HL-60 (cell line): ENCODE measurements around the gene UTP4.
A peak's percentile ranks its signal among the peaks of the same experiment; 100 is the strongest.

ENCODE experiments used
- DNase-seq, 2 experiments: peaks; one replicate each; pipeline ENCODE4 v3.0.0-alpha.2; 2010 to 2020; ENCODE audit warnings: low read depth in 1 of 2, low spot score in 1 of 2
- H3K27ac ChIP-seq: fragments of 250-450 bp; sonication (Bioruptor Pico); replicated peaks from 2 replicates; pipeline ENCODE4 v1.5.1; 2020; ENCODE audit warnings: mild to moderate bottlenecking, moderate library complexity
- H3K27me3 ChIP-seq: fragments of 250-450 bp; sonication (Bioruptor Pico); 2 replicates; pipeline ENCODE4 v1.5.1; 2021; ENCODE audit warnings: mild to moderate bottlenecking, moderate library complexity; ENCODE audit not compliant: insufficient read depth, poor library complexity, severe bottlenecking
- H3K4me3 ChIP-seq: replicated peaks from 2 replicates; pipeline ENCODE4 v1.5.1; 2011; ENCODE audit warnings: mild to moderate bottlenecking, control low read depth, low read length; ENCODE audit not compliant: insufficient read depth
- CTCF ChIP-seq: IDR thresholded peaks from one replicate; pipeline ENCODE4 v1.5.1; 2011; ENCODE audit warnings: low read length, control low read depth, inconsistent platforms; ENCODE audit not compliant: insufficient read depth
- GABPA ChIP-seq: IDR thresholded peaks from 2 replicates; pipeline ENCODE4 v1.6.1; 2012; ENCODE audit warnings: low read depth
- POLR2AphosphoS5 ChIP-seq: IDR thresholded peaks from 2 replicates; pipeline ENCODE4 v1.6.1; 2012; ENCODE audit warnings: low read depth
- REST ChIP-seq: IDR thresholded peaks from 2 replicates; pipeline ENCODE4 v1.6.1; 2012; ENCODE audit warnings: low read depth; ENCODE audit not compliant: insufficient replicate concordance
- SPI1 ChIP-seq: IDR thresholded peaks from 2 replicates; pipeline ENCODE4 v1.6.1; 2012; ENCODE audit warnings: low read depth, mild to moderate bottlenecking, borderline replicate concordance

The UTP4 gene

GRCh38 chr16:69111216-69111875 lies 21.1 kb upstream of the UTP4 start:
- DNase-seq = no peak
- Histone ChIP-seq H3K27ac (no peak overlapping the region), H3K27me3 (peaks cover 6% of the 10 kb centered on the region), H3K4me3 (no peak overlapping the region)
- TF ChIP-seq SPI1 = no peak
- TF ChIP-seq REST = no peak
- no peak for TF ChIP-seq CTCF
- TF ChIP-seq GABPA = no peak
- no peak for TF ChIP-seq POLR2AphosphoS5

DNA sequence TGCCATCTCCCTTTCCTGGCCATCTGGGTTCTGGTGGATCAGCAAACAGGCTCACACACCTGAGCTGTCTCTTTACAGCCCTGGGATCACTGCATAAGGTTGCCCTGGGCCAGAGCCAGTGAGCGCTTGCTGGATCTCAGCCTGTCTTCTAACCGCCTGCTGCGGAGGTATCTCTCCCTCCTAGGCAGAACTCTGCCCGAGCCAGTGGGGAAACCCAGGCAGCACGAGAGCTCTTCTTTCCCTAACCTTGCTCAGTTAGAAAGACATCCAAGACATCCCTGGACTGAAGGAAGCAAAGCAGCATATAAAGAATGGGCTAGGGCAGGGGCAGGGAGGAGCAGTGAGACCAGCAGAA lies 20.6 kb upstream of the UTP4 start:
- H3K27ac ChIP-seq = no peak overlapping the region
- peaks cover 6% of the 10 kb centered on the region for H3K27me3 ChIP-seq
- TF ChIP-seq GABPA (no peak), SPI1 (no peak), POLR2AphosphoS5 (no peak), CTCF (no peak), REST (no peak)
- no peak for DNase-seq
- H3K4me3 ChIP-seq = no peak overlapping the region

- no peaks in the 10 kb centered on the region for H3K27me3 ChIP-seq
- H3K4me3 ChIP-seq = no peak overlapping the region
- H3K27ac ChIP-seq = no peak overlapping the region
- DNase-seq = peak in 1 of 2 experiments; percentile 60
- peak; percentile 79 for TF ChIP-seq CTCF
- TF ChIP-seq SPI1 = no peak
- no peak for TF ChIP-seq POLR2AphosphoS5
Observed at GRCh38 chr16:69112285-69113129, 19.9 kb upstream of the UTP4 start.
